ENCODE data around the gene RGS5. TPM values are rescaled to one million over a fixed set of nuclear protein-coding genes. Genes with fewer than 3 reads are reported as not detected.
"Not testable (repeated sequence)": the region's sequence is repeated elsewhere in the genome, so short reads cannot be mapped to it uniquely, and the experiment has no call there.

The RGS5 gene
- 100 to 1,000 TPM in 2 of 4 donors, 10 to 100 TPM in 2; 57.2 to 174 (median 91.8) TPM for total RNA-seq

GRCh38 chr1:163202833-163203451 lies at the start of gene RGS5:
RGS5 (minus strand) TSS chr1:163202916; CDS start chr1:163202835, 81 bp downstream.
- TF ChIP-seq CTCF (IDR thresholded peaks at IDR 0.05): no peak
- no peak for ATAC-seq (ENCODE audit: low FRiP score)
- DNase-seq (ENCODE audit: low spot score): no peak

GRCh38 chr1:163250382-163250974 lies 47.8 kb upstream of the RGS5 start:
- no peak for DNase-seq (ENCODE audit: low spot score)
- no peak for TF ChIP-seq CTCF (IDR thresholded peaks at IDR 0.05)
- ATAC-seq (ENCODE audit: low FRiP score): no peak

- DNase-seq (ENCODE audit: low spot score) (no peak), ATAC-seq (ENCODE audit: low FRiP score) (no peak)
- TF ChIP-seq CTCF (IDR thresholded peaks at IDR 0.05): no peak
Measured at GRCh38 chr1:163248064-163248463, 45.3 kb upstream of the RGS5 start.

- not testable (repeated sequence) for ATAC-seq (ENCODE audit: low FRiP score); DNase-seq (ENCODE audit: low spot score)
Measured at GRCh38 chr1:163244648-163245047, 41.9 kb upstream of the RGS5 start.

GRCh38 chr1:163241746-163242145 lies 39.0 kb upstream of the RGS5 start:
- ATAC-seq (ENCODE audit: low FRiP score): no peak
- no peak for DNase-seq (ENCODE audit: low spot score)
- TF ChIP-seq CTCF (IDR thresholded peaks at IDR 0.05): no peak

- no peak for TF ChIP-seq CTCF (IDR thresholded peaks at IDR 0.05)
- no peak for ATAC-seq (ENCODE audit: low FRiP score)
- no peak for DNase-seq (ENCODE audit: low spot score)
Measured at GRCh38 chr1:163240705-163241104, 38.0 kb upstream of the RGS5 start.

- ATAC-seq (ENCODE audit: low FRiP score); DNase-seq (ENCODE audit: low spot score): not testable (repeated sequence)
Measured at GRCh38 chr1:163233643-163234042, 30.9 kb upstream of the RGS5 start.

- ATAC-seq (ENCODE audit: low FRiP score): no peak
- DNase-seq (ENCODE audit: low spot score): no peak
- no peak for TF ChIP-seq CTCF (IDR thresholded peaks at IDR 0.05)
Measured at GRCh38 chr1:163231385-163231784, 28.7 kb upstream of the RGS5 start.

Data from omental fat pad (tissue), 4 donors.